GM06990 (cell line): ENCODE measurements around the gene ATP10A.

Experiments
- DNase-seq: peaks from one replicate; pipeline ENCODE4 v3.0.0-alpha.2; 2011; ENCODE audit not compliant: insufficient read length; ENCODE audit errors: extremely low read depth
- H3K27me3 ChIP-seq: replicated peaks from 2 replicates; pipeline ENCODE4 v1.6.0; 2011; ENCODE audit warnings: low read length; ENCODE audit not compliant: control insufficient read depth, insufficient read depth
- H3K36me3 ChIP-seq: 2 replicates; pipeline ENCODE4 v1.5.1; 2011; ENCODE audit warnings: low read length; ENCODE audit not compliant: control insufficient read depth, insufficient read depth
- H3K4me3 ChIP-seq: replicated peaks from 2 replicates; pipeline ENCODE4 v1.5.1; 2011; ENCODE audit warnings: low read depth, mild to moderate bottlenecking, control low read depth, low read length
- CTCF ChIP-seq: IDR thresholded peaks from 2 replicates; pipeline ENCODE4 v1.5.1; 2011; ENCODE audit warnings: low read length, control low read depth, mild to moderate bottlenecking, inconsistent platforms; ENCODE audit not compliant: insufficient read depth, poor library complexity, severe bottlenecking

ATP10A gene

GRCh38 chr15:25797936-25798901 lies 64.9 kb downstream of the ATP10A start:
- no peak for DNase-seq
- no peak for TF ChIP-seq CTCF
- no peaks in the 10 kb centered on the region for H3K36me3 ChIP-seq
- H3K4me3 ChIP-seq, result no peak overlapping the region
- no peaks in the 10 kb centered on the region for H3K27me3 ChIP-seq

- TF ChIP-seq CTCF, result no peak
- DNase-seq, result no peak
- H3K27me3 ChIP-seq, result no peaks in the 10 kb centered on the region
- no peak overlapping the region for H3K4me3 ChIP-seq
- no peaks in the 10 kb centered on the region for H3K36me3 ChIP-seq
Observed at GRCh38 chr15:25797511-25797935, 65.6 kb downstream of the ATP10A start.

GRCh38 chr15:25797035-25797434 lies 66.1 kb downstream of the ATP10A start:
- no peak for TF ChIP-seq CTCF
- Histone ChIP-seq H3K27me3 (no peaks in the 10 kb centered on the region), H3K36me3 (no peaks in the 10 kb centered on the region), H3K4me3 (no peak overlapping the region)
- no peak for DNase-seq

- H3K36me3 ChIP-seq, result no peaks in the 10 kb centered on the region
- no peak overlapping the region for H3K4me3 ChIP-seq
- no peaks in the 10 kb centered on the region for H3K27me3 ChIP-seq
- DNase-seq, result no peak
- TF ChIP-seq CTCF, result no peak
Observed at GRCh38 chr15:25796395-25796794, 66.7 kb downstream of the ATP10A start.

GRCh38 chr15:25795712-25796111 lies 67.4 kb downstream of the ATP10A start:
- Histone ChIP-seq H3K36me3 (no peaks in the 10 kb centered on the region), H3K4me3 (no peak overlapping the region), H3K27me3 (no peaks in the 10 kb centered on the region)
- no peak for DNase-seq
- TF ChIP-seq CTCF, result no peak

- no peak for DNase-seq
- Histone ChIP-seq H3K4me3 (no peak overlapping the region), H3K36me3 (no peaks in the 10 kb centered on the region), H3K27me3 (no peaks in the 10 kb centered on the region)
- TF ChIP-seq CTCF, result no peak
Observed at GRCh38 chr15:25795061-25795460, 68.1 kb downstream of the ATP10A start.
